ENCODE results near the gene VRK1.

DNA sequence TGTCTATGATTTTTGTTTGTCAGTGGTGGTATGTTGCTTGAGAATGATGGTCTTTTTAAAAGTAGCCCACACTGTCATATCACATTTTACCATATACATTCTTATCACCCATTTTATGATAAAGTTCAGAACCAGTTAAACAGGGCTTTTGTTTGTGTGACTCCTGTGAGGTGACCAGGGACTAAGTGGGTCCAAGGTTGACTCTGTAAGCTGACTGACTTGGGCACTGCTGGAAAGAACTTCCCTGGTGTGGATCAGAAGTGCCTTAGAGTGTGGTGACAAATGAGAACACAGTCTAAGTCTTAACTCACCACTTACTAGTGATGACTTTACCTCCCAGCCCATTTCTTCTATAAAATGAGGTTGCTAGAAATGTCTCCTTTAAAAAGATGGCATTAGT, 52.6 kb downstream of the VRK1 start:
- TF ChIP-seq CTCF (conservative IDR thresholded peaks at IDR 0.05 in 1 of 2, IDR thresholded peaks at IDR 0.05 in 1 of 2; ENCODE audit: extremely low read depth in 1 of 2, insufficient read depth in 1 of 2, low read depth in 1 of 2, low read length in 2 of 2): no peak
- no peak for TF ChIP-seq EZH2 (IDR thresholded peaks at IDR 0.05; ENCODE audit: borderline replicate concordance, low read length)

All from mammary epithelial cell (primary cell).